MM.1S (cell line): ENCODE measurements around the gene EXOC7.
"Not testable (repeated sequence)": the region's sequence is repeated elsewhere in the genome, so short reads cannot be mapped to it uniquely, and the experiment has no call there.

ENCODE experiments used
- DNase-seq: peaks from one replicate; pipeline ENCODE4 v3.0.0-alpha.2; 2015
- H2AFZ ChIP-seq: fragments of 300-600 bp; sonication (generic); 2 replicates; pipeline ENCODE4 v1.6.0; 2016; ENCODE audit warnings: antibody characterized with exemption, low read length
- H3F3A ChIP-seq: fragments of 300-600 bp; sonication (generic); 2 replicates; pipeline ENCODE4 v1.6.1; 2016; ENCODE audit warnings: mild to moderate bottlenecking, antibody characterized with exemption, low read length, moderate library complexity, mixed read lengths; ENCODE audit not compliant: insufficient read depth
- H3K27ac ChIP-seq: fragments of 300-600 bp; sonication (generic); 2 replicates; pipeline ENCODE4 v1.5.1; 2016; ENCODE audit warnings: mild to moderate bottlenecking, low read length
- H3K27me3 ChIP-seq: fragments of 300-600 bp; sonication (generic); replicated peaks from 2 replicates; pipeline ENCODE4 v1.6.0; 2016; ENCODE audit warnings: low read length; ENCODE audit not compliant: insufficient read depth
- H3K36me3 ChIP-seq: fragments of 300-600 bp; sonication (generic); replicated peaks from 2 replicates; pipeline ENCODE4 v1.6.1; 2016; ENCODE audit warnings: mild to moderate bottlenecking, low read length, mixed read lengths; ENCODE audit not compliant: insufficient read depth
- H3K4me1 ChIP-seq: fragments of 300-600 bp; sonication (generic); 2 replicates; pipeline ENCODE4 v1.6.1; 2016; ENCODE audit warnings: low read length, mixed read lengths
- H3K4me2 ChIP-seq: fragments of 300-600 bp; sonication (generic); 2 replicates; pipeline ENCODE4 v1.6.0; 2016; ENCODE audit warnings: low read depth, low read length
- H3K4me3 ChIP-seq: fragments of 300-600 bp; sonication (generic); 2 replicates; pipeline ENCODE4 v1.5.1; 2016; ENCODE audit warnings: low read length, mixed read lengths
- H3K79me2 ChIP-seq: fragments of 300-600 bp; sonication (generic); 2 replicates; pipeline ENCODE4 v1.6.1; 2016; ENCODE audit warnings: mixed run types, low read length, mixed read lengths
- H3K9ac ChIP-seq: fragments of 300-600 bp; sonication (generic); 2 replicates; pipeline ENCODE4 v1.6.1; 2016; ENCODE audit warnings: low read length, mixed read lengths
- H3K9me2 ChIP-seq: fragments of 300-600 bp; sonication (generic); replicated peaks from 2 replicates; pipeline ENCODE4 v1.6.1; 2016; ENCODE audit warnings: mild to moderate bottlenecking, low read length, mixed read lengths; ENCODE audit not compliant: insufficient read depth
- H3K9me3 ChIP-seq: fragments of 300-600 bp; sonication (generic); replicated peaks from 2 replicates; pipeline ENCODE4 v1.6.1; 2016; ENCODE audit warnings: mild to moderate bottlenecking, low read length, mixed read lengths; ENCODE audit not compliant: insufficient read depth
- H4K20me1 ChIP-seq: fragments of 300-600 bp; sonication (generic); 2 replicates; pipeline ENCODE4 v1.6.1; 2016; ENCODE audit warnings: mild to moderate bottlenecking, low read length, moderate library complexity, mixed read lengths; ENCODE audit not compliant: insufficient read depth
- CTCF ChIP-seq: fragments of 300-600 bp; sonication (generic); IDR thresholded peaks from 2 replicates; pipeline ENCODE4 v1.5.1; 2016; ENCODE audit warnings: antibody characterized with exemption, low read length, mixed read lengths
- EZH2 ChIP-seq: fragments of 300-600 bp; sonication (generic); optimal IDR thresholded peaks from 2 replicates; pipeline ENCODE3; 2017; ENCODE audit warnings: low read depth, mild to moderate bottlenecking, antibody characterized with exemption, low read length, mixed read lengths
- EZH2phosphoT487 ChIP-seq: fragments of 300-600 bp; sonication (generic); IDR thresholded peaks from 2 replicates; pipeline ENCODE4 v1.6.1; 2018; ENCODE audit warnings: antibody characterized with exemption, low read length

The EXOC7 gene

GRCh38 chr17:76046064-76046463 lies 57.5 kb downstream of the EXOC7 start:
- Histone ChIP-seq H3K4me2 (no peak overlapping the region), H3K9me3 (no peaks in the 10 kb centered on the region), H3K79me2 (peaks cover 24% of the 10 kb centered on the region), H3K36me3 (peaks cover 10% of the 10 kb centered on the region), H3K9ac (no peak overlapping the region), H4K20me1 (no peaks in the 10 kb centered on the region), H2AFZ (no peak overlapping the region), H3F3A (peaks cover 9% of the 10 kb centered on the region; the same call in 1 of the 2 replicates), H3K4me1 (peaks cover 17% of the 10 kb centered on the region), H3K4me3 (no peak overlapping the region), H3K27ac (no peak overlapping the region), H3K9me2 (no peaks in the 10 kb centered on the region), H3K27me3 (no peaks in the 10 kb centered on the region)
- TF ChIP-seq EZH2 (no peak), CTCF (no peak), EZH2phosphoT487 (no peak)
- no peak for DNase-seq

- not testable (repeated sequence) for H3K4me3 ChIP-seq, DNase-seq, H3K9me3 ChIP-seq, H3F3A ChIP-seq, H2AFZ ChIP-seq, H3K9ac ChIP-seq, H3K4me2 ChIP-seq, H3K27ac ChIP-seq, H3K27me3 ChIP-seq, H4K20me1 ChIP-seq, H3K9me2 ChIP-seq, H3K36me3 ChIP-seq
- peaks cover 19% of the 10 kb centered on the region for H3K79me2 ChIP-seq
- H3K4me1 ChIP-seq, result peaks cover 17% of the 10 kb centered on the region
Measured at GRCh38 chr17:76044475-76045007, 59.0 kb downstream of the EXOC7 start.

DNA sequence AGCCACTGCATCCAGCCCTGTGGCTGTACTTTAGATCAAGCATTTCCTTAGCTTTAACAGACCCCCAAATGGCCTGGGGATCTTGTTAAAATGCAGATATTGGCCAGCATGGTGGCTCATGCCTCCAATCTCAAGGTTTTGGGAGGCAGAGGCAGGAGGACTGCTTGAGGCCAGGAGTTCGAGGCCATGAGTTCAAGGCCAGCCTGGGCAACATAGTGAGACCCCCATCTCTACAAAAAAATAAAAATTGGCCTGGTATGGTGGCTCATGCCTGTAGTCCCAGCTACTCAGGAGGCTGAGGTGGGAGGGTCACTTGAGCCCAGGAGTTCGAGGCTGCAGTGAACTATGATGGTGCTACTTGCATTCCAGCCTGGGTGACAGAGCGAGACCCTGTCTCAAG lies 60.7 kb downstream of the EXOC7 start:
- H2AFZ ChIP-seq, H3K27ac ChIP-seq, H3K79me2 ChIP-seq, H3K9me3 ChIP-seq, H3K9ac ChIP-seq, H3K4me3 ChIP-seq, DNase-seq, H3F3A ChIP-seq, H3K9me2 ChIP-seq, H3K27me3 ChIP-seq, H3K4me2 ChIP-seq, H4K20me1 ChIP-seq, H3K4me1 ChIP-seq: not testable (repeated sequence)
- peaks cover 14% of the 10 kb centered on the region for H3K36me3 ChIP-seq

DNA sequence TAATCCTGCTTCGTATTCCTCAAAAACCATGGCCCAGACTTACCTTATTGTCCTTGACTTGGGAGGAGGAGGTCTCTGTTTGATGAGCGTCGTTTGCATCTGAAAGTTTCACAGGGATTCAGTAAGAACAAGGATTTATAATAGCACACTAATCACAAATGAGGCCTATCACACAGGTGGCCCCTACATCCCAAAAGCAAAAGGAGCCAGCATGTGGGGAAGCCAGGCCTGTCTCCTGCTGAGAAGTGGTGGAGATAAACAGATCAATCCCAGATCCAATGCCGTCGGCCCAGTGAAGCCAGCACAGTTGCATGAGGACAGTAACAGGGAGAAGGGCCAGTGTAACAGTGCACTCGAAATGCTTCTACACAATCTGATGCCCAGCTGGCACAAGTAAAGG lies 63.2 kb downstream of the EXOC7 start:
- Histone ChIP-seq H3K9me2 (no peaks in the 10 kb centered on the region), H3K4me3 (no peak overlapping the region), H3K4me1 (no peaks in the 10 kb centered on the region), H2AFZ (no peak overlapping the region), H3F3A (no peaks in the 10 kb centered on the region), H3K9me3 (no peaks in the 10 kb centered on the region), H3K27ac (no peak overlapping the region), H3K79me2 (no peaks in the 10 kb centered on the region), H3K9ac (no peak overlapping the region), H3K4me2 (no peak overlapping the region), H4K20me1 (no peaks in the 10 kb centered on the region), H3K36me3 (peaks cover 8% of the 10 kb centered on the region; the same call in 1 of the 2 replicates), H3K27me3 (no peaks in the 10 kb centered on the region)
- DNase-seq, result no peak
- TF ChIP-seq CTCF (no peak), EZH2 (no peak), EZH2phosphoT487 (no peak)
